ENCODE data around the gene ZNF83.
"Not testable (repeated sequence)": the region's sequence is repeated elsewhere in the genome, so short reads cannot be mapped to it uniquely, and the experiment has no call there.

Gene ZNF83

DNA sequence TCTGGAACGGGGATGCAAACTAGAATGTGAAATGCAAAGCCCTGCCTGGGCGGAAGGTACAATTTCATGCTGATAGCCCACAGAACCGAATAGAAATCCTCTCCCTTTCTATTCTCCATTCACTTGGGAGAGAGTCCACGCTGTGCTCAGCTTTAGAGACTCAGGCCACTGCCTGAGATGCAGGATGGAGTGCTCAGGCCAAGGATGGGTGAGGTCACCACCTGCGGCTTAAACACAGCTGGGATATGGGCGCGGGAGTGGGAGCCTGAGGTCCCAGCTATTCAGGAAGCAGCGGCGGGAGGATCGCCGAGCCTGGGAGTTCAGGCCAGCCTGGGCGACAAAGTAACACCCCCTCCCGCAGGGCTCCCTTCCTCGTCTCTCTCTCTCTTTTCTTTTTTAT, 446 bp upstream of the ZNF83 start:
- no peak for DNase-seq

DNA sequence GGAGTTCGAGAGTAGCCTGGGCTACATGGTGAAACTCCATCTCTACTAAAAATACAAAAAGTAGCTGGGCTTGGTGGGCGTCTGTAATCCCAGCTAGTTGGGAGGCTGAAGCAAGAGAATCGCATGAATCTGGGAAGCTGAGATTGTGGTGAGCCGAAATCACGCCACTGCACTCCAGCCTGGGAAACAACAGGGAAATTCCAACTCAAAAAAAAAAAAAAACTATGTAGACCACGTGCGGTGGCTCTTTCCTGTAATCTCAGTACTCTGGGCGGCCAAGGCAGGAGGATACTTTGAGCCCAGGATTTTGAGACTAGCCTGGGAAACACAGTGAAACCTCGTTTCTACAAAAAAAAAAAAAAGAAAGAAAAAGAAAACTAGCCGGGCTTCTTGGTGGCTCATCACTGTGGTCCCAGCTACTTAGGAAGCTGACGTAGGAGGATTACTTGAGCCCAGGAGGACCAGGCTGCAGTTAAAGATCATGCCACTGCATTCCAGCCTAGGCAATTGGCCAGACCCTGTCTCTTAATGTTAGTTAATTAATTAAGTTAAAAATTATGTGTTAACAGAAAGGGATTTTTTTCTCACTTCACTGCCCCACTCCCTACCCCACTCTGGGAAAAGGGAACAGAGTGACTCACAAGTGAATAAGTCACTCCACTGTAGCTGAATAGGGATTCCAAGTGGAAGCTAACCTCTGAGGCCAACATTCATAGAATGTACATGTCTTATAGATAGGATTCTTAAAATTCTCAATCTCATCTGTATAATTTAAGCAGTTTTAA, 2.2 kb downstream of the ZNF83 start:
- DNase-seq: no peak

DNA sequence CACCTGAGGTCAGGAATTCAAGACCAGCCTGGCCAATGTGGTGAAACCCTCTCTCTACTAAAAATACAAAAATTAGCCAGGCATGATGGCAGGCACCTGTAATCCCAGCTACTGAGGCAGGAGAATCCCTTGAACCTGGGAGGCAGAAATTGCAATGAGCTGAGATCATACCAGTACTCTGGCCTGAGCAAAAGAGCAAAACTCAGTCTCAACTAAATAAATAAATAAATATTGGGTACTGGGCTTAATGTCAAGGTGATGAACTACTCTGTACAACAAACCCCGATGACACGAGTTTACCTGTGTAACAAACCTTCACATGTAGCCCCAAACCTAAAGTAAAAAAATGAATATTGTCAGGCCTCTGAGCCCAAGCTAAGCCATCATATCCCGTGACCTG, 10.7 kb downstream of the ZNF83 start:
- DNase-seq: not testable (repeated sequence)

DNA sequence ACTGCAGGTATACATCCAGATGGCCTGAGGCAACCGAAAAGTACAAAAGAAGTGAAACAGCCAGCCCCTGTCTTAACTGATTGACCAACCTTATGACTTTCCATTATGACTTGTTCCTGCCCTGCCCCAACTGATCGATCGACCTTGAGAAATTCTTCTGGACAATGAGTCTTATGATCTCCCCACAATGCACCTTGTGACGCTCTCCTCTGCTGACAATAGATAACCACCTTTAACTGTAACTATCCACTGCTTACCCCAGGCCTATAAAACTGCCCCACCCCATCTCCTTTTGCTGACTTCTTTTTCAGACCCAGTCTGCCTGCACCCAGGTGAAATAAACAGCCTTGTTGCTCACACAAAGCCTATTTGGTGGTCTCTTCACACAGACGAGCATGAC, 11.2 kb downstream of the ZNF83 start:
- no peak for DNase-seq

GRCh38 chr19:52622261-52622660, 15.9 kb downstream of the ZNF83 start:
- DNase-seq: no peak

GRCh38 chr19:52621376-52621775, 16.8 kb downstream of the ZNF83 start:
- DNase-seq: no peak

DNA sequence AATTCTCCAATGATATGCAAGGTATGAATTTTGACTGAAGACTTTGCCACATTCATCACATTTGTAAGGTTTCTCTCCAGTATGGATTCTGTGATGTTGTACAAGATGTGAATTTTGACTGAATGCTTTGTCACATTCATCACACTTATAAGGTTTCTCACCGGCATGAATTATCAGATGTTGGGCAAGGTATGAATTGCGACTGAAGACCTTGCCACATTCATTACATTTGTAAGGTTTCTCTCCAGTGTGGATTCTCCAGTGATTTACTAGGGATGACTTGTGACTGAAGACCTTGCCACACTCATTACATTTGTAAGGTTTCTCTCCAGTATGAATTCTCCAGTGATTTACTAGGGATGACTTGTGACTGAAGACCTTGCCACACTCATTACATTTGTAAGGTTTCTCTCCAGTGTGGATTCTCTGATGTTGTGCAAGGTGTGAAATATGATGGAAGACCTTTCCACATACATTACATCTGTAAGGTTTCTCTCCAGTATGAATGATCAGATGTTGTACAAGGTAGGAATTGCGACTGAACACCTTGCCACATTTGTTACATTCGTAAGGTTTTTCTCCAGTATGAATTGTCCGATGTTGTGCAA, 24.8 kb downstream of the ZNF83 start:
- DNase-seq: no peak

DNA sequence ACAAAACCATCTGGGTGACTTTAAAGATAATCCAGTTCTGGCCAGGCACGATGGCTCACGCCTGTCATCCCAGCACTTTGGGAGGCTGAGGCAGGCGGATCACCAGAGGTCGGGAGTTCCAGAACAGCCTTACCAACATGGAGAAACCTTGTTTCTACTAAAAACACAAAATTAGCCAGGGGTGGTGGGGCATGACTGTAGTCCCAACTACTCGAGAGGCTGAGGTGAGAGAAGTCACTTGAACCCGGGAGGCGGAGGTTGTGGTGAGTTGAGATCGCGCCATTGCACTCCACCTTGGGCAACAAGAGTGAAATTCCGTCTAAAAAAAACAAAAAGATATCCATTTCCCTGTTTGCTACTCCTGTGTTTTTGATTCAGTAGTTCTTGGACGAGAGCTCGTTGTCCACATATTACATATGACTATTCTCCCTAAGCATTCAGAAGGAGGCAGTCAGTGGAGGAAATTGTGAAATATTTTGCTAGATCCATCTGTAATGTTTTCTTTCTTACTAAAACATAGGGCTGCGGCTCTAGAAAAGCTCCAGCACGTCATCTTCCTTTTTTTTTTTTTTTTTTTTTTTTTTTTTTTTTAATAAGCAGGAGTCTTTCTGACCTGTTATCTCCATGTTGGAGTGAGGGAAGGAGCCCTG, 34.5 kb downstream of the ZNF83 start:
- DNase-seq: no peak

GRCh38 chr19:52602941-52603340, 35.2 kb downstream of the ZNF83 start:
- DNase-seq: no peak

GRCh38 chr19:52601974-52602366, 36.2 kb downstream of the ZNF83 start:
- not testable (repeated sequence) for DNase-seq

DNA sequence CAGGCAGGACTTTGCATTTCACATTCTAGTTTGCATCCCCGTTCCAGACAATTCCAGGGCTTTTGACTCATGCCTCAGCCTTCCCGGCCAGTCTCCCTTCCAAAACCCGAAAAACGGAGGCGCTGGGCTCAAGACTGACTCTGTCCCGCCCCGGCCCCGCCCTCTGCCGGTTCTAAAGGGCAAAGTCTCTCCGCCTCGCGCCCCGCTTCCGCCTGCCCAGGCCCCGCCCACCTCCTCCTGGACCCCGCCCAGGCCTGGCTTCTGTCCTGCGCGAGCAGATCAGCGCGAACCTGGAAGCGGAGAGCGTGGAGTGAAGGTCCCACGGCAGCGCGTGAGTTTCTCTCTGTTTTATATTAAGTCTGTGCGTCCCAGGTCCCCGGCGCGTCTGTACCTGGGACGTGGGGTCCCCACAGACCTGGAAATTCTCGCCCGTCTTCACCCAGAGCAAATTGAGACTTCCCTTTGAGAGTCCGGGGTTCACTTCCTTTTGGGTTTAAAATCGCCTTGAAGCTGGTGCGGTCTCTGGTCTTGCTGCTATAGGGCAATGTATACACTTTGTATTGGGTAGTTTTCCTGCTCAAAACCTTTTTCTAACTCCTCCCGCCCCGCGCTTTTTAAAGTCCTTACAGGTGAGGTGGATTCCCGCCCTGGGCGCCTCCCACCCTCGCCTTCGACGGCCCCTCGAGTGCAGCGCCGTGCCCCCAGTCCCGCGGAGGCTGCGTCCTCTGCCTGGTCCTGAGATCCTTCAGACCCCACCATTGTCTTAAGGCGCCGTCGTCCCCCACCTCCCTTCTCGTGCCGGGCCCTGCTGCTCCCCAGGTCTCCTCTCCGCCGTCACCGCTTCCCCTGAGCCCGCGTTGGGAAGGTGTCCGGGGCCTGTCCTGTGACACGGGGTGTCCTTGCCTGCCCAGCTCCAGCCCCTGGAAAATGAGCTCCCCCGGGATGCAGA, 36.9 kb downstream of the ZNF83 start:
- DNase-seq: peak; percentile 92

GRCh38 chr19:52600639-52601024, 37.5 kb downstream of the ZNF83 start:
- DNase-seq: no peak

GRCh38 chr19:52599241-52599640, 38.9 kb downstream of the ZNF83 start:
- no peak for DNase-seq

GRCh38 chr19:52593441-52593840, 44.7 kb downstream of the ZNF83 start:
- DNase-seq: not testable (repeated sequence)

- no peak for DNase-seq
Observed at GRCh38 chr19:52592301-52592700, 45.9 kb downstream of the ZNF83 start.

DNA sequence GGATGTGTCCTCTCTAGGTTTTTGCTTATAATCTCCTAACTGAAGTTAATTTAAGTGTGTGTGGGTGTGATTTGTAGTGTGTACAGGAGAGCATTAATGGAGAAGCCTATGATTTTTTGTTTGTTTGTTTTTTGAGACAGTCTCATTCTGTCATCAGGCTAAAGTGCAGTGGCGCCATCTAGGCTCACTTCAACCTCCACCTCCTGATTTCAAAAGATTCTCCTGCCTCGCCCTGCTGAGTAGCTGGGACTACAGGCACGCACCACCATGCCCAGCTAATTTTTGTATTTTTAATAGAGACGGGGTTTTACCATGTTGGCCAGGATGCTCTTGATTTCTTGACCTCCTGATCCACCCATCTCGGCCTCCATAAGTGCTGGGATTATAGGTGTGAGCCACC, 47.4 kb downstream of the ZNF83 start:
- peak; percentile 9 for DNase-seq

- no peak for DNase-seq
Observed at GRCh38 chr19:52585604-52586003, 52.6 kb downstream of the ZNF83 start.

DNA sequence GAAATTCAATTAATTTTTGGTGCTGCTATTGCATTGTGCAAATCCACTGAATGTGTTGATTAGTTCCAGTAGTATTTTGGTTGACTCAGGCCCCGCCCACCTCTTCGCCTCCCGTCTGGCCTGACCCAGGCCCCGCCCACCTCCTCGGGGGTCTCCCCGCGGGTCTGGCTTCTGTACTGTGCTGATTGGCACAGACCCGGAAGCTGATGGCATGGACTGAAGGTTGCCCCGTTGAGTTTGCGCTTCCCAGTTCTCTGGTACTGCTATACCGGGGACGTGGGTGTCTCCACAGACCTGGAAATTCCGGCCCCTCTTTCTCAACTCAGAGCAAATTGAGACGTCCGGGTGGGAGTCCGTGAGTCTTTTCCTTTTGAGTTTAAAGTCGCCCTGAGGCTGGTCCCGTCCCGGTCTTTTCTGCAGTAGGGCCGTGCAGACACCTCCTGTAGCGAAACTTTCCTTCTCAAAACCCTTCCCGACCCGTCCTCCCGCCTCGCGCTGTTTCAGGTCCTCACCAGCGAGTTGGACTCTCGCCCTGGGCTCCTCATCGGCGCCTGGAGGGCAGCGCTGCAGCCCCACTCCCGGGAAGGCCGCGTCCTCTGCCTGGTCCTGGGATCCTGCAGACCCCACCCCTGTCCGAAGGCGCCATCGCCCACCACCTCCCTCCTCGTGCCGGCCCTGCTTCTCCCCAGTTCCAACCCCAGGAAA, 53.3 kb downstream of the ZNF83 start:
- DNase-seq: no peak

DNA sequence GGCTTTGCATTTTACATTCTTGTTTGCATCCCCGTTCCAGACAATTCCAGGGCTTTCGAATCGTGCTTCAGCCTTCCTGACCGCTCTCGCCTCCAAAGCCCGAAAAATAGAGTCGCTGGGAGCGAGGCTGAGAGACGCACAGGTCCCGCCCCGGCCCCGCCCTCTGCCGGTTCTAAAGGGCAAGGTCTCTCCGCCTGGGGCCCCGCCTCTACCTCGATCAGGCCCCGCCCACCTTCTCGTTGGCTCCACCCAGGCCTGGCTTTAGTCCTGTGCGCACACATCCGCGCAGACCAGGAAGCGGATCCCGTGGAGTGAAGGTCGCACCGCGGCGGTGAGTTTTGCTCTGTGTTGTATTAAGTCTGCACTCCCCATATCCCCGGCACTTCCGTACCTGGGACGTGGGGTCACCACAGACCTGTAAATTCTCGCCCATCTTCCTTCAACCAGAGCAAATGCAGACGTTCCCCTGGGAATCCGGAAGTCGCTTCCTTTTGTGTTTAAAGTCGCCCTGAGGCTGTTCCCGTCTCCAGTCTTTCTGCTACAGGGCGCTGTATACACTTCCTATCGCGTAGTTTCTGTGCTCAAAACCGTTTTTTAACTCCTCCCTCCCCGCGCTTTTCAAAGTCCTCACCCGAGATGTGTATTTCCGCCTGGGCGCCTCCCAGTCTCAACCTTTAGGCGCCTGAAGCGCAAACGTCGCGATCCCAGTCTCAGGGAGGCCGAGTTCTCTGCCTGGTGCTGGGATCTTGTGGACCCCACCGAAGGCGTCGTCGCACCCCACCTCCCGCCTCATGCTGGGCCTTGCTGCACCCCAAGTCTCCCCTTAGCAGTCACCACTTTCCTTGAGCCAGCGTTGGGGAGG, 67.9 kb downstream of the ZNF83 start, which contains the start of gene ZNF701:
Gene ZNF701 (plus strand): TSS at position 288 of the 862 bp plus-strand sequence. CDS start 3,861 bp downstream, outside the sequence.
- peak; percentile 96 for DNase-seq

DNA sequence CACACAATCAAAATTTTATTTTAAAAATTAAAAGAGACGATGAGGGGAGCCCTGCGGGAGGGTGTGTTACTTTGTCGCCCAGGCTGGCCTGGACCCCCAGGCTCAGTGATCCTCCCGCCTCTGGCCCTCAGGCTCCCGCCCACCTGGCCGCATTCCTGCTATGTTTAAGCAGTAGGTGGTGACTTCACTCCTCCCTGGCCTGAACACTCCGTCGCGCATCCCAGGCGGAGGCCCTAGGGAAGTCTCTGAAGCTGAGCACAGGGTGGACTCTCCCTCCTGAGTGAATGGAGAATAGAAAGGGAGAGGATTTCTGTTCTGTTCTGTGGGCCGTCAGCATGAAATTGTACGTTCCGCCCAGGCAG, 68.5 kb downstream of the ZNF83 start:
- not testable (repeated sequence) for DNase-seq

- DNase-seq: no peak
Observed at GRCh38 chr19:52567921-52568320, 70.2 kb downstream of the ZNF83 start.

Data from CD4-positive, alpha-beta T cell treated with Interleukin-12 subunit alpha and Interleukin-12 subunit beta, for 1 hour (primary cell).